GM19455 (cell line): Measurements from ENCODE around the gene ZDHHC24.
A peak's percentile ranks its signal among the peaks of the same experiment; 100 is the strongest.

Source experiments
- ATAC-seq: cut with Tn5 transposase; IDR thresholded peaks from one replicate; pipeline ENCODE4 v1.9.1; 2021; ENCODE audit not compliant: unreplicated experiment

Gene ZDHHC24

GRCh38 chr11:66505276-66505816 lies 40.5 kb downstream of the ZDHHC24 start:
- ATAC-seq: no peak

- no peak for ATAC-seq
Measured at GRCh38 chr11:66498506-66498905, 47.3 kb downstream of the ZDHHC24 start.

GRCh38 chr11:66497206-66497605 lies 48.6 kb downstream of the ZDHHC24 start:
- no peak for ATAC-seq

- no peak for ATAC-seq
Measured at GRCh38 chr11:66495401-66495854, 50.4 kb downstream of the ZDHHC24 start.

DNA sequence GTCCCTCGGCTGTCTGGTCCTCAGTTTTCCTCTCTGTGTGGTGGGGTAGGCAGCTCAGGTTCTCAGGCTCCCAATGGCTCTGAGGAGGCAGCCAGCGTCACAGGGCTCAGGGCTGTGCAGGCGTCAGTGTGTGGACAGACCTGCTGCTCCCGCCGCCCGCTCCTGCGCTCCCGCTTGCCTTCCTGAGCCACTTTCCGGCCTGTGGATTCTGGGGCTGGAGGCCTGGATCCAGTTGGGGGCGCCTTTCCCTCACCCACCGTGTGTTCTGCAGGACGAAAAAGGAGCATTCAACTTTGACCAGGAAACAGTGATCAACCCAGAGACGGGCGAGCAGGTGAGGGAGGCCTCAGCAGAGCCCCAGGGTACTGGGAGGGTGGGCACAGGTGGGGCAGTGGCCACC lies 50.9 kb downstream of the ZDHHC24 start:
- no peak for ATAC-seq

DNA sequence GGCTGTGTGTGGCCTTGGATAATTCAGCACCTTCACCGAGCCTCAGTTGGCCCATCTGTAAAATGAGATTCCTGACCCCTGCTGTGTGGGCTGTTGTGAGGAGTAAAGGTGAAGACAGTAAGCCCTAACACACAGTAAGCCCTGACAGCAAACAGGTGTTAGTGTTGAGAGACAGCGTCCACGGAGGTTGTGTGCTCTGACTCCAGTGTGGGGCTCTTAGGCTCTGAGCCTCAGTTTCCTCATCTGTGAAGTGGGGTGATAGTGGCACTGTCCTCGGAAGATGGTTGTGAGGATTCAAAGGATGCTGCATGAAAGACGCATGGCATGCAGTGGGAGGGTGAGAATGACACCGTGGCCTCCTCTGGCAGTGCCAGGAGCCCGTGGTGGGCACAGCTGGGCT lies 51.4 kb downstream of the ZDHHC24 start:
- no peak for ATAC-seq

DNA sequence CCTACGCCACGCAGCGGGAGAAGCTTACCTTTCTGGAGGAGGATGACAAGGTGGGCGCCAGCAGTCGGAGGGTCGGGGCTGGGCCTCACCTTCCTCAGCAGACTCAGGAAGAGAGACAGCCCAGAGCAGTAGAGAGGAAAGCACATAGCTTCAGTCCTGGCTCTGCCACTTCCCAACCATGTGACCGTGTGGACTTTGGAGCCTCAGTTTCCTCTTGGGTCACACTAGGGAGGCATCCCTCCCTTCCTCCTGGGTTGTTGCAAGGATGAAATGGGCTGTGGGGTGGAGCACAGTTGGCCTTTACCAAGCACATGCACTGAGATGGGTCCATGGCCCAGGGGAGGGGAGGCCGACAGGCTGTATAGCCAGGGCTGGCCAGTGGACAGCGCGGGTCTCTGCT lies 52.7 kb downstream of the ZDHHC24 start:
- ATAC-seq: no peak

DNA sequence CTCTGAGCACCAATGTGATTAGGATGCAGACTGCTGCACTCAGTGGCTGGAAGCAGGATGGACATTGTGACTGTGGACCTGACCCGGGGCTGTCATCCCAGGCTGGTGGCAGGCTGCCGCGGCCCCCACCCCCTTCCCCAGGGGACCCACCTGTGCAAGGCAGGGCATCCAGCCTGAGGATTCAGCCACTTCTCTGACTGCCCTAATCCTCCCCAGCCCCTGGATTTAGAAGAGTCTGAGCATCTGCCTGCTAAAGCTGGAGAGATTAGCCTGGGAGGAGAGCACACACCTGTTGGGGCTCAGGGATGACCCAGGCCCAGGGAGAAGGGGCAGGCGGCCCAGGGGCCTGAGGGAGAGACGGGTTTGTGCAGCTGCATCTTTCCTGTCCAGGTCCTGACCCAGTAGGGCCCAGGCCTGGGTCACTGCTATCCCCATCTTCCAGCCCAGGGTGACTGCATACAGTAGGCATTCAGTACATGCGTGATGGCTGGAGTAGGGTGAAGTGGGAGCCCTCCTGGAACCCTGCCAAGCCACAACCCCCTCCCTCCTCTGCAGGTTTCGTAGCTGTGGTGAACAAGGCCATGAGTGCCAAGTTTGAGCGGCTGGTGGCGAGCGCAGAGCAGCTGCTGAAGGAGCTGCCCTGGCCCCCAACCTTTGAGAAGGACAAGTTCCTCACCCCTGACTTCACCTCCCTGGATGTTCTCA lies 53.5 kb downstream of the ZDHHC24 start:
- no peak for ATAC-seq

DNA sequence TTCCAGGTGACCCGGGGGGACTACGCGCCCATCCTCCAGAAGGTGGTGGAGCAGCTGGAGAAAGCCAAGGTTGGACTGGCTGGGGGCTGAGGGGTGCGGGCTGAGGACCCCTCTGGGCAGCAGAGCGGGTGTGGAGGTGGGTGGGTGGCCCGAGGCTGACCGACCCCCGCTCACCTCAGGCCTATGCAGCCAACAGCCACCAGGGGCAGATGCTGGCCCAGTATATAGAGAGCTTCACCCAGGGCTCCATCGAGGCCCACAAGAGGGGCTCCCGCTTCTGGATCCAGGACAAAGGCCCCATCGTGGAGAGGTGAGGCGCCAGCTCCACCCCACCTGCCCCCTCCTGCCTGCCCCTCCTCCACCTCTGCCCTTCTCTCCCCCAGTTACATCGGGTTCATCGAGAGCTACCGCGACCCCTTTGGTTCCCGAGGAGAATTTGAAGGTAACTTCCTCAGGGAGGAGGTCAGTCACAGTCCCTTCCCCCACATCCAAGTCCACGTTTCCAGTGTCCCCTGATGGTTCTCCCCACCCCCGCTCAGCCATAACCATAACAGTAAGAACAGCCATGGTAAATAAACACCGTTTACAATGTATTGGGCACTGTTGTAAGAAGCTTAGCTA lies 54.4 kb downstream of the ZDHHC24 start:
- no peak for ATAC-seq

- no peak for ATAC-seq
Measured at GRCh38 chr11:66489636-66490035, 56.2 kb downstream of the ZDHHC24 start.

- ATAC-seq: no peak
Measured at GRCh38 chr11:66488957-66489356, 56.9 kb downstream of the ZDHHC24 start.

DNA sequence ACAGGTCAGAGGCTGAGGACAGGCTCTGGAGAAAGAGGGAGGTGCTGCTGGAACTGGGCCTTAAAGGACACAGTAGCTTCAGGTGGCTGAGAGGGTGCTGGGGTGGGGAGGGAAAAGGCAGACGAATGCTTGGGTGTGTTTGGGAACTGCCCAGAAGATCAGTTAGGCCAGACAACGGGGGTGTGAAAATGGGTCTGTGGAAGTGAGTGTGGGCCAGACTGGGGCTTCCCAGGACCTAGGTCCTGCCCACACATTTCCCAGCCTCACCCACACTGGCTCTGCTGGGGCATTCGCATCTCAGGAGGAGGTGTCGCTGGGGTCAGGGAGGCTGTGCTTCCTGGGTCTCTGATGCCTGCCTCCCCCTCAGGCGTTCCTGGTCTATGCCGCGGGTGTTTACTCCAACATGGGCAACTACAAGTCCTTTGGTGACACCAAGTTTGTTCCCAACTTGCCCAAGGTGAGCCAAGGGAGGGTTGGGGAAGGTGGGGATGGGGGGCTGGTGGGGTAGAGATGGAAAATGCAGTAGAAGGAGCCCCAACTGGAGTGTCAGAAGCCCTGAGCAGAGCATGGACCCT lies 61.0 kb downstream of the ZDHHC24 start:
- no peak for ATAC-seq

GRCh38 chr11:66480117-66480938 lies 65.5 kb downstream of the ZDHHC24 start, which contains the start of gene DPP3:
TSS of gene DPP3 (plus strand) at chr11:66480434. CDS start at chr11:66482201, 1,767 bp downstream.
- peak; percentile 90 for ATAC-seq

DNA sequence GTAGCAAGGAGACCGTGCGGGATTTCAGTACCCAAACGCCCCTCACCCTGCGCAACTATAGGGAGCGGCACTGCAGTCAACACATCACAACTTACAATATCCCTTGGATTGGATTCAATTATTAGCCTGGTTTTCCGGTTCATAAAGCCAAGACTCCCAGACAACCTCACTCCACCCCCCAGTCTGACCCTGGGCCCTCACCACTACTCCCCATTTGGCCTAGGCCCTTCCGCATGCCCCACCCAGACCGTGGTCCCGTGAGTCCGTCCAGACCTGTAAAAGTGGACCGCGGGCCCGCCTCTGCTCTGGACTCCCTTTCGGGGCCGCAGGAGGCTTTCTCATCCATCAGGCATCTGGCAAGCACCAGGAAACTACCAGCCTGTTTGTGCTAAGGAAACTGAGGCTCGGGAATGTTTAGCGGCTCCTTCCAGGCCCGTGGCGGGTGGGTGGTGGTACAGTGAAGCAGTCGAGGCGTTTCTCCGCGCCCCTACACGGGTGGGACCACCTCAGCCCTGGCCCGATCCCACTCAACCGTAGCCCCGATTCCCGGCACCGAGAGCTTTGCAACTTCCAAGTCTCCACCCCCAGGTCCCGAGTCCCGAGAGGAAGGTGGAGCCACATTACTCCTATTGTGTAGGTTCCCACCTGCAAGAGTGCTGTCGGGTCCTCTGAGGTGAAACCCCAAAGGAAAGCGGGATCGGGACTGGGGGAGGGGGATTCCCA lies 66.3 kb downstream of the ZDHHC24 start:
- peak; percentile 3 for ATAC-seq

DNA sequence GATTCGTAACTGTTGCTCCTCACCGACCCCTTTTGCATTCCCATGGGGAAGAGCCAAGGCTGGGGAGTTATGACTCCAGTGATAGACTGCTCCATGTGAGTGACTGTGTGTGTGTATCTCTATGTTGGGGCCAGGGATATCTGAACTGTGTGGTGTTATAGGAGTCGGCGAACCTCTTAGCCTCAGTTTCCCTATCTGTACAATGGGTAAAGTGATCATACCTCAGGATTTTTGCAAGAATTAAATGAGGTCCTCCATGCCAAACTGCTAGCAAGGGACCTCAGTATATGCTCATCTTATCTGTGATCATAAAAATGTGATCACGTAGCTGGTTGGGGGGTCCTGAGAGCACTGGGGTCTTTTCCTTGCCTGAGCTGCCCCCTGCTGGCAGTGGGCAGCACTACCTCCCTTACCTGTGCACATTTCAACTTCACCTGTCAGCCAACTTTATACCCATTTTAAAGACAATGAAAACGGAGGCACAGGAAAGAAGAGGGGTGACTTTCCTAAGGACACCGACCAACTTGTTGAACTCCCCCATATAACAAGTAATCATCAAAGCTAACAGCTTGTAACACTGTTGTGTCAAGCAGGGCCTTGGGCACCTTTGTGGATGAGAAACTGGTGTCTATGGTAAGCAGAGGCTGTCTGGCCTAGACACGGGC lies 67.0 kb downstream of the ZDHHC24 start:
- ATAC-seq: no peak

- no peak for ATAC-seq
Measured at GRCh38 chr11:66477263-66478201, 68.3 kb downstream of the ZDHHC24 start.

GRCh38 chr11:66476841-66477251 lies 69.0 kb downstream of the ZDHHC24 start:
- no peak for ATAC-seq

DNA sequence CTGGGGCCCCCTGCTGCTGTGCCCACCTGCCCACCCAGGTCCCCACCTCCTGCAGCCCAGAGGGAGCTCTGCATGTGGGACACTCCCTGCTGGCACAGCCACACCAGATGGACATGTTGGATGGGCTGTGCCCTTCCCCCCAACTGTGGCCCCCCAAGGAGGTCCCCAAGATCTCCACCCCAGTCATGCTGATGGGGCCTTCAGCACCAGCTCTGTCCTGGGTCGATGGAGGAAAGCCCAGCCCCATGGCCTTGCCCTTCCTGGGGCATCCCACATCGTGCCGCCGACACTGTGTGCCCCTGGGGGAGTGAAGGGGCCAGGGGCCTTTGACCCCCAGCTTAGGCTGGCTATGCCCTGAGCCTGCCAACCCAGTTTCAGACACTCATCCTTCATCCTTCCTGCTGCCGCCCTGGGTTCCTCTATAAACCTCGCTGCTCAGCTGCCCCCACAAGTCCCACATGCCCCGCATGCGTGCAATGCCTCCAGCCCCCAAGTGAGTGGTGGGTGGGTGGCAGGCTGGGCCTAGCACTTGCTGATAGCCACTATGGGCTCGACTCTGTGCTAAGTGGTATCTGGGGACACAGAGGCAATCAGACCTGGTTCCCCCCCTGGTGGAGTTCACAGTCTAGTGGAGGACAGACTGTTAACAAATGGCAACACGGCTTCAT lies 69.5 kb downstream of the ZDHHC24 start:
- no peak for ATAC-seq
